GM20431 (cell line): Measurements from ENCODE around the gene S100A2.

ENCODE experiments used
- in situ Hi-C: fragments of 300-500 bp; cut with MseI, MboI; formaldehyde crosslinking; loops from one replicate; pipeline ENCODE4 v1.15.0; 2020; ENCODE audit warnings: low sequenced_read_pairs; ENCODE audit not compliant: unreplicated experiment

Gene S100A2

DNA sequence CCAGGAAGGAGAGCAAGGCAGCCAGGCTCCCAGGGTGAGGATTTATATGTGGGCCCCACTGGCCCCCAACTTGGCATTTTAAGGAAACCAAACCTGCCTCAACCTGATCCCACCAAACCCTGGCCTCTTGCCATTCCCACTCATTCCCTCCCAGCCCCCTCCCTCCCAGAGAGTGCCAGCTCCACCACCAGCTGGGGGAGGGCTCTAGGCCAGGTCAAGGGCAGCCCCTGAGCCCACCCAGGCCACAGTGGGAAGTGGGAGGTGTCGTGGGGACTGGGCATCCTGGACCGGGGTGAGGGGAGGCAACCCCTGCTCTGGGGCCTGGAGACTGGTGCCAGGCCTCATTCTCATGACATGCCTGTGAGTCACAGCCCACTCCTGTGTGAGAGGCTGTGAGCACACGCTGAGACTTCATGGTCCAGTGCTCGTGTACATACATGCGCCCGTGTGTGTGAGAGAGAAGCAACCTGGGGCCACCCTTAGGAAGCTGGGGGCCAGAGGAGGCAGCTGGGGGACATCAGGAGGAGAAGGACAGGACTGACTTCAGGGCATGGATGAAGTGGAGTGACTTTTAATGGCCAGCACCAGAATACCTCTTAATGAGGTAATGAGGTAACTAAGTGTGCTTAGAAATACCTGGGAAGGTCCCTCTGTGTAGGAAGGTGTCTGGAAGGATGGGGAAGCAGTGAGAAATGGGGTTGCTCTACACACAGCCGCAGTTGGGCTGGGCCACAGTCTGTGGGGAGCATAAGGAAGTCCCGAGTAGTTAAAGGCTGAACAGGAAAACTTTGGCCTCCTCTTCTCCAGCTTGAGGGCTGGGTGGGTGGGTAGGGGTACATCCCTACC lies at the start of gene S100A2:
Gene S100A2, minus strand, starts transcription at position 316 of the 846 bp plus-strand sequence. CDS start 1,967 bp downstream, outside the sequence.
- in situ Hi-C loops: loop anchor here (5.0 kb wide), 1 partner anchor 53 kb away; no protein-coding TSS in a partner anchor

DNA sequence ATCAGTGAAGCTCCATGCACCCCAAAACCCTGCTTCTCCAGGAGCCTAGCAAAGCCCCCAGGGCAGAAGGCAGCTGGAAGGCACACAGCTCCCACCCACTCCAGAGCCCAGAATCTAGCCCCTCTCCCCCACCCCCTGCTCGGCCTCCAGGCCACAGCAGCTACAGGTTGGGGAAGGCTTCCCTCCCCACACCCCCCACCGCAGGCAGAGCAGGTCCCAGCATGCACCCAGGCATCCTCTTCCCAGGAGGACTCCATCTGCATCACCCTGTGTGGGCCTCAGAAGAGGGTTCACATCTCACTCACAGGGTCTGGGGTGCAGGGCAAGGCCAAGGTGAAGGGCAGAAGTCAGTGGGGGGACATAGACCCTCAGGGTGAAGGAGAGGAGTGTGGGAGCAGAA lies 49.8 kb upstream of the S100A2 start:
- in situ Hi-C loops: no loop called here

DNA sequence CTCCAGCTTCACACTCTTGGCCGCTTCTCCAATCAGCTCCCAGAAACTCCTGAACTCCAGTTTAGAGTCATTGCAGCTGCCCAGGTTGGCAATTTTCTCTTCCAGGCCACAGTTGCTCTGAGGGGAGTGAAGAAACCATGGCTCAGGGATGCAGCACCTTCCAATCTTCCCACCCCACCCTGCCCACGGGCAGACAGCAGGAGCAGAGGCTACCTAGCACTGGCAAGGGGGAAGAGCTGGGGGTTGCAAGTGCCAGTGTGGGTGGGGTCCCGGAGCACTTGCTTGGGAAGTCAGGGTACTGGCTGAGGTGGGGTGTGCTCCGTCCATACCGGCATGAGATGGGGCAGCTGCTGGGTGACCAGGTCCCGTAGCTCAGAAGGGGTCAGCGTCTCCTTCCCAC lies 49.3 kb upstream of the S100A2 start:
- in situ Hi-C loops: no loop called here

DNA sequence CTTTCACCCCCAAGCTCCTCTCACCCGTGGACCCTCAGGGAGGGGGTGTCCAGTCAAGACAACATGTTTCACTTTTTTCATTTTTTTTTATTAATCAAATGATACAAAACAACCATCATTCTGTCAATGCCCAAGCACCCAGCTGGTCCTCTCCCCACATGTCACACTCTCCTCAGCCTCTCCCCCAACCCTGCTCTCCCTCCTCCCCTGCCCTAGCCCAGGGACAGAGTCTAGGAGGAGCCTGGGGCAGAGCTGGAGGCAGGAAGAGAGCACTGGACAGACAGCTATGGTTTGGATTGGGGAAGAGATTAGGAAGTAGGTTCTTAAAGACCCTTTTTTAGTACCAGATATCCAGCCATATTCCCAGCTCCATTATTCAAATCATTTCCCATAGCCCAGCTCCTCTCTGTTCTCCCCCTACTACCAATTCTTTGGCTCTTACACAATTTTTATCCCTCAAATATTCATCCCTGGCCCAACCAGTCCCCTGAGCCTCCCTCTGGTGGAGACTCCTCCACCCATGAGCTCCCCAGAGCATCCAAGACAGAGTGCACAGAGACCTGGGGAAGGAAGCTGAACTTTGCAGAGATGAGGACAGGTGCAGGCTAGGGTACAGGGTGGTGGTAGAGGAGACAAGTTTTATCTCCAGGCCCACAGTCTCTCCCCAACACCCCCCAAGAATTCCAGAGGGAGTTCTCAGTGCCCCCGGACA lies 48.7 kb upstream of the S100A2 start:
- in situ Hi-C loops: no loop called here

DNA sequence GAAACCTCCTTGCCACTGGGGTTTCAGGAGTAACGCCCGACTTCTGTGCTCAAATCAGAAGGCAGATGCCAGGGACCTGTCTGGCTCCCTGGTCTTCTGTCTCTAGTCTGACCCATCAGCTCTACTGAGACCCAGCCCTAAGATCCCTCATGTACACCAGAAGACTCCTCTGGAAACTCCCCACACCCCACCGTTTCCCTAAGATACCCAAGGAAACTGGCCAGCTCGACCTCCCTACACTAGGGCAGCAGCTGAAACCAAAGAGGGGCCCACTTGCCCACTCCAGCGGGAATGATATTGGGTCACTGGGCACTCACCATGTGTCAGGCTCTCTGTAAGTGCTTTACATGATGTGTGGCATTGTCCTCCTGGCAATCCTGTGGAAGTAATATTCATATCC lies 47.8 kb upstream of the S100A2 start:
- in situ Hi-C loops: no loop called here

DNA sequence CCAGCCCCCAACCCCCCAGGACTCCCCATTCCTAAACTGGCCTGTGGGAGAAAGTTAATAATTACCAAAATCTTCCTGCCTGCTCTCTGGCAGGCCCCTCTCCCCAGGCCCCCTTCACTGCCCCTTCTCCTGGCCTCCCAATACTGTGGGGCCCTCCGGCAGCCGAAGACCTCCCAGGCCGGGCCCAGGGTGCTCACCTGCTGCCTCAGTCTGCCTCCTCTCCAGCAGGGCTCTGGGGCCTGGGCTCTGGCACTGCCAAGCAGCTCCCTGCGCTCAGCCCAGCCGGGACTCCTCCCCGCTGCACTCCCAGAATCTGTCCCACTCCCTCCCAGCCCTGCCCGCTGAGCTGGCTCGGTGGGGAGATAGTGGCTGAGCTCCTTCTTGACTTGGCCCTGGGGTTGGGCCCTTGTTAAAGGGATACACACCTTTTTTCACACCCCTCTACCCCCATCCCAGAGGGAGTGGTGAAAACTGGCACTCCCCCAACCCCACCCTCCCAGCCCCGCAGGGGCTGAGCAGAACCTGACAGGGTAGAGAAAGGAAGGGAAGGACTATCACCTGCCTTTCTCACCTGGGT lies 47.2 kb upstream of the S100A2 start, which contains the start of gene S100A16:
Gene S100A16, minus strand, starts transcription at position 383 of the 577 bp plus-strand sequence. CDS start 4,986 bp downstream, outside the sequence.
- in situ Hi-C loops: no loop called here

DNA sequence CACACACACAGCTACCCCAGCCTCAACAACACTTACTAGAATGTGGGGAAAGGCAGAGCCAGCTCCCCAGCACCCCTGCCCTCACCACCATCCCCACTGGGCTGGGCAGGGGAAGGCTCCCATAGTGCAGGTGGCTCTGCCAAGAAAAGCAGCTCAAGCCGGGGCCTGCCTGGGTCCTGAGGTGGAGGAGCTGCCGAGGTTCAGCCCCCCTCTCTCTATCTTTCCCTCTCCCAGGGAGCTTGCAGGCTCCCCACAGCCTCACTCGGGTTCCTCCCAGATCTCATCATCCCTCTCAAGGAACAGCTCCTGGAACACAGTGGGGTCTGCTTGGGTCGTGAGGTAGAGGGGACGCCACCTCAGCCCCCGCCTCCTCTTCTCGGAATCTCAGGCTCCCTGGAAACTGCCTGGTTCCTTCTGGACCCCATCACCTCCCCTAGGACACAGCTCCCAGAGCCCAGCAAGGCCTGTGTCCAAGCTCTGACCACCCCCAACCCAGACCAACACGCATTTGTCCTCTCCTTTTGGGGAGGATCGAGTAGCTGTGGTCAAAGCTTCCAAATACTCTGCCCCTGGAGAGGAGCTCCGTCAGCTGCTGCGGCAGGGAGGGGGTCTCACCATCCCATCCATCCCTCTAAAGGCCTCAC lies 46.6 kb upstream of the S100A2 start:
- in situ Hi-C loops: no loop called here

DNA sequence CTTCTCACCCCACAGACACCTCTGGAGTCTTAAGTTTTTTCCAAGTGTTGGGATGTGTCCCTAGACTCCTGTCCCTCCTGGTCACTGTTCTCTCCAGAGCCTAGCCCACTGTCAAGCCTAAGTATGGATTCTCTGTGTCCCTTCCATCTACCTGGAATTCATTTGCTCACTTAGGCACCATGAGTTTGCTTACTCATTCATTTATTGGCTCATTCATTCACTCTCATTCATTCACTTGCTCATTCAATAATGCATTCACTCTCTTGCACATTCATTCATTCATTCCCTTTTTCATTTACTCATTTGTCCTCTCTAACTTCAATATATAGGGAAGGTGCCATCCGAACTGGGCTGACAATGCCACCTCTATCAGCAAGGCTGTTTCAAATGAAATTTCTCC lies 45.7 kb upstream of the S100A2 start:
- in situ Hi-C loops: no loop called here

DNA sequence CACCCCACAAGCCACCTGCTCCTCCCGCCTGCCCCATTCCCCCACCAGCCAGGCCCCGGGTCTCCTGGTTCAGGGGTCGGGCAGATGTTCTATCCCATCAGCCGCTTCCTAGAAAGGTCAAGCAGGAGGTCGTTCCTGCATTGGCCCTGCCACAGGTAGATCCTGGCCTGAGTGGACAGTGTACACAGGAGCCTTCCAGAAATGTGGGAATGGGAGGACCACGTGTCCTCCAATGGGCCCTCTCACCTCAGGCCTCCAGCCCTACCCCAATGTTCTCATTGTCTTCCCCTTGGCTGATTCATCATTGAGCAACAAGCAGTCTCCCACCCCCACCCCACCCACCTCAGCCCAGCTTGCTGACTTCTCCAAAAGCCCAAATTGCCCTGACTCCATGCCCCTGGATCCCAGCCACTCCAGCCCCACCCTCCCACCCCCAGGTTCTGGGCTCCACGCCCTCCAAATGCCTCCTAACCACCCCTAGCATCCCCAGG lies 45.2 kb upstream of the S100A2 start:
- in situ Hi-C loops: no loop called here

DNA sequence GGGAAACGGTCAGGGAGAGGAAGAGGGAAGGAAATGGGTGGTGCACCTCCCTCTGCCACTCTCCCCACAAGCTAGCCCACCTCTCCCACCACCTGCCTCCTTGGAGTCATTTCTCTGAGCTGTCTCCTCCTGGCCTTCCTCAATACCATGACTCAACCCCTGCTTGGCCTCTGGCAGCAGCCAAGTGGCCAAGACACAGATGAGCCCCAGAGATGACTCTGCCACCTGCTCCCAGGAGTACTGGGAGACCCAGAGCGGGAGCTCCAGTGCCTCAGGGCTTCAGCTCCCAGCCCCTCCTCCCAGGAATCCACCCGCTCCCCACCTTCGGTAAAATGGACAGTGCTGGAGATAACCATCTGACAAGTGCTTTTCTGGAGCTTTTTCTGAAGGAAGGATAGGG lies 44.7 kb upstream of the S100A2 start:
- in situ Hi-C loops: no loop called here

DNA sequence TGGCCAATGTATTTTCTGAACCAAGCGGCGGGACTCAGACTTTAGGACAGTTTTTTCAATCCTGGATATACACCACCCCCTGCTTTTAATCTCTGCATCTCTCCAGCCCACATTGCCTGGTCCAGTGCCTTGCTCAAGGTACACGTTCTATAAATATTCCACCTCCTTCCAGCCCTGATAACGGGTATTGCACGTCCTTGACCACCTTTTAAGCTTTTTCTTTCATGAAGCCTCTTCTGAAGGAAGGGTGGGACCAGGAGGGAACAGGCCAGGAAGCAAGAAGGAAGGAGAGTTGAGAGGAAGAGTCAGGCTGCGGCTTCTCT lies 43.9 kb upstream of the S100A2 start:
- in situ Hi-C loops: no loop called here

DNA sequence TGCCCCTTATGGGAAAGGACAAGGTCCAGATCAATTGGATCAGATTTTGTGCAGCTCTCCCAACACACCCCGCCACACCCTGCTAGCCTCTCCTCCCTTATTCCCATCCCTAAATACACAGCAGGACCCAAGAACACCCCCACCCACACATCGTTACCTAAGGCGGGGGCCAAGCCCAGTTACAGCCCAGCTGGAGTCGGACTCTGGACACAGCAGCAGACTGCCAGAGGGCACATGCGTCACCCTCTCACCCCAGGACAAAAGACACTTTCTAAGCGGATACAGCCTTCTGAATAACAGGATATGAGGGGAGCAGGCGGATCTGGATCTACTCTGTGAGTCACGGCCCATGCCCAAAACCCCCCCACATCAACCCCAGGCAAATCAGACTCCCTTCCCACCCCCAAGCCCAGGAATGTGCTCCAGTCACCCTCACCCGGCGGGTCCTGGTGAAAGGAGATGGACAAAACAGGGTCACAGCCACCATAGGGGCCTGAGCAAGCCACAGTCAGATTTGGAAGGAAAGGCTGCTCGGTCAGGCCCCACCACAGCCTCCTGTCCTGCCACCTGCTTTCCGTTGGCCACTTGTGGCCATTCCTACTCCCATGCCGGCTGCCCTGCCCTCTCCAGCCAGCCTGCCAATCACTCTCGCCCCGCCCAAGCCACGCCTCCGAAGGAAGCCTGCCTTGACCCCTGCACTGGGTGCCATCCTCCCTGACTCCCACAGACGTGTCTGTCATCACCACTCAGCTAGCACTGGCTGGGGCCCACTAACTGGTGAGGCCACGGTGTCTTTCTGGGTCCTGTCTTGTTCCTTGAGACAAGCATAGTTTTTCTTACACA lies 43.3 kb upstream of the S100A2 start:
- in situ Hi-C loops: no loop called here

DNA sequence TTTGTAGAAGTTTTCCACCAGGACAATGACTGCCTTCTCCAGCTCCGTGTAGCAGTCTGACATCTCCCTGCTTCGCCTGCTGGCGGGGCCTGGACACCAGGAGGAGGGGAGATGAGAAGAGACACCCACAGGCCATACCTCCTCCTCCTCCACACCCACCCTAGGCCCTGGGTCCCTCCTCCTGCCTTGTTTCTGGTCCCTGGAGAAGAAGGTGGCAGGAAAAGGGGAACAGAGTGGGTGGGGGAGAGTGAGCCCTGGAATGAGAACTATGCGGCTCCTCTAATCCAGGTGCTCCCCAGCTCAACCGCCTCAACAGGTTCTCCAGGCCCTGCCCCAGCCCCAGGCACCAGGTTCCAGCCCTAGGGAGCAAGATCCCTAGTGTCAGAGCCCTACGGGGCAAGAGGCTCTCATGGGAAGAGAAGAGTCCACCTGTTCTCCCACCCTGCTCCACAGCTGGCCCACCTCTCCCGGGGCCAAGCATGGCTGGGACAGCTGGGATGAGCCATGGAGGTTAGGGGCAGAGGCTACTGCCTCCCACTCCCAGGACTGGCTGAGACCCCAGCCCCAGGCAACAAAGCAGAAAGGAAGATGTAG lies 42.5 kb upstream of the S100A2 start:
- in situ Hi-C loops: no loop called here

DNA sequence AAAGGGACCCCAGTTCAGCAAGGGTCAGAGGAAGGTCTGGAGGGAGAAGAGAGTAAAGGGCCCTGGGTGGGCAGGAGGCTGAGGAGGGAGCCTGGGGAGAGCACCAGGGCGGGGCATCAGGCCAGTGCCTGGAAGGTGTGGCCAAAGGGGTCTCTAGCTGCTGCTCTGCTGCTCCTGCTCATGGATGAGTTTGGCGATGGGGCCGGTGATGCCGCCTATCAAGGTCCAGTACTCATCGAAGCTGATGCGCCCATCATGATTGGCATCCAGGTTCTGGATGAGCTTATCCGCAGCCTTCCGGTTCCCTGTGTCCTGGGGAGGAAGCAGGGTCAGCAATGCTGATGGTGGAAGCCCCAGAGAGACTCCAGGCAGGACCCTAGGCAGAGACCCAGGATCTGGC lies 41.7 kb upstream of the S100A2 start:
- in situ Hi-C loops: no loop called here

DNA sequence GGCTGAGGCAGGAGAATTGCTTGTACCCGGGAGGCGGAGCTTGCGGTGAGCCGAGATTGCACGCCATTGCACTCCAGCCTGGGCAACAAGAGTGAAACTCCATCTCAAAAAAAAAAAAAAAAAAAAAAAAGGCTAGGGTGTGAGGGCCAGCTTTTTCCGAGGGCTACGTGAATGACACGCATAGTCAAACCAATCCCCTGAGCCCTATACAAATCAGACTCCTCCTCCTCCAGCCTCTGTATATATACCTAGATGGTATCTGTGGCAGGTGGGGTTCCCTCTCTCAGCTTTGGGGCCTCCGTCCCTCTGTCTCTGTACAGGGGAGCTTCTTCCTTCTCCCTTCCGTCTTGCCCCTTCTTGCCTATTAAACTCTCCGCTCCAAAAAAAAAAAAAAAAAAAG lies 40.5 kb upstream of the S100A2 start:
- in situ Hi-C loops: no loop called here

DNA sequence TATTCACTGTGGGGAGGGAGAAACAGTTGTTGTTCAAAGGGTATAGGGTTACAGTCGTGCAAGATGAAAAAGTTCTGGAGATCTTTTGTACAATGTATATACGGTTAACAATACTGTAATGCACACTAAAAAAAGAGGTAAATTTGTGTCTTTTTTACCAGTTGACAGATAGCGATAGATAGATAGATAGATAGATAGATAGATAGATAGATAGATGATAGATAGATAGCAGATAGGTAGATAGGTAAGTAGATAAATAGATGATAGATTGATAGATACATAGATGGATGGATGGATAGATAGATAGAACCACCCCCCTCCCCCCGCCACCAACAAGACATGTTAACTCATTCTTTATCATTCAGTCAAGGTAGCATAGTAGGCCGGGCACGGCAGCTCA lies 37.1 kb upstream of the S100A2 start:
- in situ Hi-C loops: no loop called here

DNA sequence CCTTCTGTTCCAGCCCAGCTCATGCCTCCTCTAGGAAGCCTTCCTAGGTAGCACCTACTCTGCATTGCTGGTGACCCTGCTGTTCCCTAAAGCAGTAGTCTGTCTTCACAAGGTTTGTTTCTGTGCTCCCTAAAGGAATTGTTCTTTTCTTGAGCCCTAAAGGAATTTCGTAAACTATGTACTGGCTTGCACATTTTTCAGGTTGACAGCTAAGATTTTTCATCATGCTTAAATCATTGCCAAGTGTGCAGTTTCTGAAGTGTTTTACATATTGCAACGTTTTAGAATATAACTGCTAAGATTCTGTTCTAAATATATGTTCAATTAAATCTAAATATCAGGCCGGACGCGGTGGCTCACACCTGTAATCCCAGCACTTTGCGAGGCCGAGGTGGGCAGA lies 34.2 kb upstream of the S100A2 start:
- in situ Hi-C loops: no loop called here

DNA sequence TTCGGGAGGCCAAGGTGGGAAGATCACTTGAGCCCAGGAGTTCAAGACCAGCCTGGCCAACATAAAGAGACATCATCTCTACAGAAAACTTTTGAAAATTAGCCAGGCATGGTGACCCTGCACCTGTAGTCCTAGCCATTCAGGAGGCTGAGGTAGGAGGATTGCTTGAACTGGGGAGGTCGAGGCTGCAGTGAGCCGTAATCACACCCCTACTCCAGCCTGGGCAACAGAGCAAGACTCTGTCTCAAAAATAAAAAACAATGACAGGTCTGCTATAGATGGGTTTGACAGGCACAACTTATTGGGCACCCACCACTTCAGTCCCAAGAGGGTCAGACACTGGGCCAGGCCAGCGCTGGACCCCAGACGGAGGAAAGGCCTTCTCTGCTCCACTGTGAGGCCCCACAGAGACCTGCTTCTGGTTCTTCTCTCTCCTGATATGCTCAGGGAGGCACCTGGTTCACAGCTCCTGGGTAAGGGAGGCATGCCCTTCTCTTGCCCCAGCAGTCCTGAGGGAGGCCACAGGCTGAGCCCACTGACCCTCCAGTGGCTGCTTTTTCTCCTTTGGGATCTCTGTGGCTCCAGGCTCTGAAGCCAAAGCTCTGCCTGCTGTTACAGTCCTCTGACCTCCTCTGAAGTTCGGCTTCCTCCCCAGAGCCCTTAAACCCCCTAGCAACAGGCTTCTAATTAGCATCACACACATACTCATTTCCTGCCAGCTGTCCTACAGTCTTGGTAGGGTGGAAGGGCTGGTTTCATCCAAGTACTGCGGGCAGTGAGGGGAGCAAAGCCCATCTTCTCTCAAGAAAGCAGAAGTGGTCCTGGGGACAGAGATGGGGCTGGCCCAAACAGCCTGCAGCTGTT lies 32.9 kb upstream of the S100A2 start:
- in situ Hi-C loops: no loop called here
